Colonic mucosa (tissue), 4 donors: Measurements from ENCODE around the gene ARHGEF39. TPM values are rescaled to one million over a fixed set of nuclear protein-coding genes. Genes with fewer than 3 reads are reported as not detected.

Source experiments
- DNase-seq: peaks from one replicate; pipeline ENCODE4 v3.0.0-alpha.2; 2020
- H3K27ac ChIP-seq: fragments of 200-600 bp; one replicate; pipeline ENCODE4 v1.8.0; 2021
- H3K27me3 ChIP-seq: fragments of 200-600 bp; one replicate; pipeline ENCODE4 v1.8.0; 2021
- H3K36me3 ChIP-seq: fragments of 200-600 bp; one replicate; pipeline ENCODE4 v1.8.0; 2021
- H3K4me1 ChIP-seq: fragments of 200-600 bp; one replicate; pipeline ENCODE4 v1.8.0; 2021; ENCODE audit warnings: mild to moderate bottlenecking
- H3K4me3 ChIP-seq: fragments of 200-600 bp; one replicate; pipeline ENCODE4 v1.8.0; 2021
- H3K9ac ChIP-seq, 2 donors: one replicate each; pipeline ENCODE4 v1.7.0; 2013; ENCODE audit warnings: control low read depth in 2 of 2, low read depth in 2 of 2, low read length in 2 of 2
- H3K9me3 ChIP-seq: fragments of 200-600 bp; one replicate; pipeline ENCODE4 v1.8.0; 2021
- CTCF ChIP-seq: fragments of 200-600 bp; IDR thresholded peaks from one replicate; pipeline ENCODE4 v1.8.0; 2022; ENCODE audit warnings: antibody characterized with exemption, mild to moderate bottlenecking
- intact Hi-C: fragments of 100-400 bp; cut with DNase I; formaldehyde crosslinking; loops from one replicate; pipeline ENCODE4 v1.14.1; 2022
- total RNA-seq, 2 donors: library from RNA; stranded (reverse); fragmentation: NEBNext Ultra II Directional in 1 of 2; extraction: Animal tissue kit (Norgen Biotek cat#: 25700) in 1 of 2; gene quantifications; one replicate each; pipeline ENCODE4 v1.2.1, GENCODE V29; 2021
- donor health status: healthy.
- donor health status: DM: no; HTN: no; CAD: no.
- donor health status: DM: no; HTN: no; CAD: no.

The ARHGEF39 gene
- total RNA-seq, 2 donors from 2014 or later, result 7.3 to 34.0 TPM

- no peak for TF ChIP-seq CTCF
- no peaks in the 10 kb centered on the region for H3K9me3 ChIP-seq
- no peak overlapping the region for H3K27ac ChIP-seq
- H3K36me3 ChIP-seq, result no peaks in the 10 kb centered on the region
- H3K4me3 ChIP-seq, result no peak overlapping the region
- DNase-seq, result no peak
- no peaks in the 10 kb centered on the region for H3K27me3 ChIP-seq
- H3K4me1 ChIP-seq, result peaks cover 10% of the 10 kb centered on the region
- no peak overlapping the region for H3K9ac ChIP-seq
- intact Hi-C loops, result no loop called here
Observed at GRCh38 chr9:35653611-35654010, 11.4 kb downstream of the ARHGEF39 start.

GRCh38 chr9:35652829-35653209, 12.2 kb downstream of the ARHGEF39 start:
- H3K9me3 ChIP-seq, result no peaks in the 10 kb centered on the region
- H3K4me1 ChIP-seq, result peaks cover 10% of the 10 kb centered on the region
- intact Hi-C loops, result no loop called here
- DNase-seq, result no peak
- no peaks in the 10 kb centered on the region for H3K36me3 ChIP-seq
- H3K27ac ChIP-seq, result peak overlapping the region; percentile 83
- no peak overlapping the region for H3K4me3 ChIP-seq
- peak overlapping the region in 1 of 2 donors; percentile 8 for H3K9ac ChIP-seq
- TF ChIP-seq CTCF, result no peak
- H3K27me3 ChIP-seq, result no peaks in the 10 kb centered on the region

GRCh38 chr9:35651956-35652828, 12.8 kb downstream of the ARHGEF39 start:
- Histone ChIP-seq H3K27ac (peak overlapping the region; percentile 83), H3K4me1 (peaks cover 10% of the 10 kb centered on the region)
- intact Hi-C loops, result no loop called here

GRCh38 chr9:35650341-35651158, 14.4 kb downstream of the ARHGEF39 start, which contains the start of gene SIT1:
SIT1 (minus strand) TSS chr9:35650931; CDS start chr9:35650853, 78 bp downstream.
- Histone ChIP-seq H3K9ac (peak within 1 kb of the TSS; percentile 48 to 56), H3K4me1 (peaks cover 10% of the 10 kb centered on the region), H3K4me3 (peak within 1 kb of the TSS; percentile 6), H3K27me3 (no peaks in the 10 kb centered on the region), H3K36me3 (no peaks in the 10 kb centered on the region), H3K27ac (peak within 1 kb of the TSS; percentile 83), H3K9me3 (no peaks in the 10 kb centered on the region)
- intact Hi-C loops, result no loop called here
- DNase-seq, result no peak
- TF ChIP-seq CTCF, result no peak

More at GRCh38 chr9:35651956-35652828, 12.8 kb downstream of the ARHGEF39 start:
- Histone ChIP-seq H3K9ac (no peak overlapping the region), H3K4me3 (no peak overlapping the region), H3K27me3 (no peaks in the 10 kb centered on the region), H3K9me3 (no peaks in the 10 kb centered on the region), H3K36me3 (no peaks in the 10 kb centered on the region)
- peak; percentile 62 for DNase-seq
- TF ChIP-seq CTCF, result no peak
